ENCODE measurements around the gene FLOT1. TPM values are rescaled to one million over a fixed set of nuclear protein-coding genes. Genes with fewer than 3 reads are reported as not detected.
A peak's percentile ranks its signal among the peaks of the same experiment; 100 is the strongest.

FLOT1 gene
- total and polyA plus RNA-seq, 2 donors (not counting 3 experiments of a cell fraction or from before 2014, with no cell fraction given): 141 to 154 TPM

DNA sequence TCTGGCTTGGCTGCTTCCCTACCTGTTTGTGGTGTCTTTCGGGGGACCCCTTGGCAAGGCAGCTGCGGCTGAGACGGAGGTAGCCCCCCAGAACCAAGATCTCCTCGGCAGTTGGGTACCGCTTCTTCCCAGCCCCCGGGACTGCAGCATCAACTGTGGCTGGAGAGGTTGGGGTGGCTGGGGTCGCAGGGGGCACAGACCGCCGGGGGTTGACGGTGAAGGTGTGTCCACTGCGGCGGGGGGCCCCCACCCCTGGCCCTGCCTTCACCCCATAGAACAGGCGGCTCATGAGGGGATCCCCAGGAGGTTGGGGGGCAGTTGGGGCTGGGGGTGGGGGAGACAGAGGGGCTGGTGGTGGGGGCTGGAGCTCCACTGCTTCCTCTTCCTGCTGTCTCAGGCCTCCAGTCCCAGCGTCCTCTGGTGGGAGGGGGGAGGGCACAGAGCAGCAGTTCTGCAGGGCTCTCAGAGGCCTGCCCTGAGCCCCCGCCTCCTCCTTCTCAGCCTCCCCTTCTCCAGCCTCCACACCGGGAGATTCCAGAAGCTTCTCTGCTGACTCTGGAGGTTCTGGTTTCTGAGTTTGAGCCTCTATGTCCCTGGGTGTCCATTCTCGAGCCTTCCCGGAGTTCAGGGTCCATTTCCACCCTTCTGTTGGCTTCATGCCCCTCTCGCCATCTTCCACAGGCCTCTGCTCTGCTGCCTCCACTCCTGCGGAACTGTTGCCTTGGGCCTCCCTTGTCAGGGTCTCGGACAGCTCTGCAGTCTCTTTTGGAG is 57.9 kb downstream of the FLOT1 start:
- Histone ChIP-seq H2AFZ (ENCODE audit: low read depth, low read length) (no peak overlapping the region), H3K9me1 (replicated peaks; ENCODE audit: control insufficient read depth, extremely low read depth, insufficient read depth, low read length) (no peaks in the 10 kb centered on the region), H3K27me3 (ENCODE audit: control insufficient read depth in 2 of 2, insufficient read depth in 2 of 2, low read length in 2 of 2) (no peaks in the 10 kb centered on the region), H3K4me1 (ENCODE audit: control insufficient read depth, extremely low read depth, insufficient read depth, low read length) (peaks cover 41% of the 10 kb centered on the region), H3K9ac (replicated peaks; ENCODE audit: extremely low read depth, insufficient read depth, low read length) (peak overlapping the region; percentile 91), H4K20me1 (replicated peaks; ENCODE audit: control insufficient read depth, extremely low read depth, insufficient read depth, low read length) (no peaks in the 10 kb centered on the region), H3K9me3 (replicated peaks; ENCODE audit: control insufficient read depth, insufficient read depth, low read length) (no peaks in the 10 kb centered on the region), H3K27ac (ENCODE audit: insufficient read depth, low read depth, low read length) (peak overlapping the region; percentile 68), H3K36me3 (ENCODE audit: control insufficient read depth in 2 of 2, extremely low read depth in 1 of 2, insufficient read depth in 2 of 2, low read length in 2 of 2) (no peaks in the 10 kb centered on the region), H3K4me3 (replicated peaks in 1 of 3; ENCODE audit: insufficient read depth in 1 of 3, low read depth in 1 of 3, low read length in 3 of 3) (peak overlapping the region; percentile 81 to 93 (median 92)), H3K4me2 (ENCODE audit: insufficient read depth, low read length) (peak overlapping the region; percentile 80), H3K79me2 (ENCODE audit: control insufficient read depth, insufficient read depth, low read length) (peaks cover 89% of the 10 kb centered on the region)
- intact Hi-C loops (cut with micrococcal nuclease) (no loop called here), dilution Hi-C loops (cut with MboI; ENCODE audit: extremely low pct_ligation_motif_present, low sequenced_read_pairs) (no loop called here)
- DNase-seq (ENCODE audit: low read depth, low spot score): peak; percentile 35
- TF ChIP-seq POLR2AphosphoS5 (IDR thresholded peaks at IDR 0.05; ENCODE audit: insufficient read depth, low read depth, low read length) (peak; percentile 46), POLR2A (IDR thresholded peaks at IDR 0.05; ENCODE audit: low read depth, low read length) (peak; percentile 60)
- TF ChIP-seq, protein P1, sequence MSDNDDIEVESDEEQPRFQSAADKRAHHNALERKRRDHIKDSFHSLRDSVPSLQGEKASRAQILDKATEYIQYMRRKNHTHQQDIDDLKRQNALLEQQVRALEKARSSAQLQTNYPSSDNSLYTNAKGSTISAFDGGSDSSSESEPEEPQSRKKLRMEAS (IDR thresholded peaks at IDR 0.05; ENCODE audit: insufficient read depth, insufficient read length): no peak
- BruUV-seq (replicated peaks): no TSS peak
- ChIA-PET CTCF (interaction anchor here (1.0 to 5.2 kb wide), 8 partner anchors 11 to 46 kb away, joined by 3 to 25 read pairs (median 4); partner anchors contain the start of gene DHX16), POLR2A (interaction anchor here (0.7 to 1.8 kb wide), 2 partner anchors 33 to 37 kb away, joined by 3 to 6 read pairs; partner anchors contain the start of gene MDC1)
- peak; percentile 85 for FAIRE-seq

DNA sequence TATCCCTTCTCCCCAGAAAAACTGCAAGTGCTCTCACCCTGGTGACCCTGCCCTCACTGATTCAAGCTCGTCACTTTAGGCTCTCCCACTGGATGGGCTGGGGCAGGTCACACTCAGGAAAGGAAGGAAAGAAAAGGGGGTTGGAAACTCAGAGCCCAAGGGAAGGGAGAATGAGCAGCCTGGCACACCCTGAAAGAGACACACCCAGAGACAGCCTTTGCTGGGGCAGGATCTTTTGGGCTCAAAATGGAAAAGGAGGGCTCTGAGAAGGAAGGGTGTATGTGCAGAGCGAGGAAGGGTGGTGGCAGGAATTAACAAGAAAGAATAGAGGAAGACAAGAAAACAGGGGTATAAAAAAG is 58.5 kb downstream of the FLOT1 start:
- no peaks in the 10 kb centered on the region for H3K36me3 ChIP-seq (ENCODE audit: control insufficient read depth in 2 of 2, extremely low read depth in 1 of 2, insufficient read depth in 2 of 2, low read length in 2 of 2)
- dilution Hi-C loops (cut with MboI; ENCODE audit: extremely low pct_ligation_motif_present, low sequenced_read_pairs) (no loop called here), intact Hi-C loops (cut with micrococcal nuclease) (loop anchor here (2.0 kb wide), 1 partner anchor 403 kb away; no protein-coding TSS in a partner anchor)
- no peaks in the 10 kb centered on the region for H3K9me1 ChIP-seq (replicated peaks; ENCODE audit: control insufficient read depth, extremely low read depth, insufficient read depth, low read length)
- BruUV-seq (replicated peaks): no TSS peak
- TF ChIP-seq EZH2 (IDR thresholded peaks at IDR 0.05; ENCODE audit: borderline replicate concordance, low read depth, low read length, severe bottlenecking) (no peak), JUN (IDR thresholded peaks at IDR 0.05; ENCODE audit: borderline replicate concordance, insufficient read depth, insufficient read length, low read depth) (no peak), GATA2 (IDR thresholded peaks at IDR 0.05; ENCODE audit: insufficient read depth, insufficient read length, low read depth, low read length) (no peak), MYC (IDR thresholded peaks at IDR 0.05; ENCODE audit: low read depth, low read length) (no peak), POLR2AphosphoS5 (IDR thresholded peaks at IDR 0.05; ENCODE audit: insufficient read depth, low read depth, low read length) (no peak), POLR2A (IDR thresholded peaks at IDR 0.05; ENCODE audit: low read depth, low read length) (no peak), FOS (IDR thresholded peaks at IDR 0.05; ENCODE audit: borderline replicate concordance, insufficient read depth, low read length) (no peak)
- TF ChIP-seq, protein P2, sequence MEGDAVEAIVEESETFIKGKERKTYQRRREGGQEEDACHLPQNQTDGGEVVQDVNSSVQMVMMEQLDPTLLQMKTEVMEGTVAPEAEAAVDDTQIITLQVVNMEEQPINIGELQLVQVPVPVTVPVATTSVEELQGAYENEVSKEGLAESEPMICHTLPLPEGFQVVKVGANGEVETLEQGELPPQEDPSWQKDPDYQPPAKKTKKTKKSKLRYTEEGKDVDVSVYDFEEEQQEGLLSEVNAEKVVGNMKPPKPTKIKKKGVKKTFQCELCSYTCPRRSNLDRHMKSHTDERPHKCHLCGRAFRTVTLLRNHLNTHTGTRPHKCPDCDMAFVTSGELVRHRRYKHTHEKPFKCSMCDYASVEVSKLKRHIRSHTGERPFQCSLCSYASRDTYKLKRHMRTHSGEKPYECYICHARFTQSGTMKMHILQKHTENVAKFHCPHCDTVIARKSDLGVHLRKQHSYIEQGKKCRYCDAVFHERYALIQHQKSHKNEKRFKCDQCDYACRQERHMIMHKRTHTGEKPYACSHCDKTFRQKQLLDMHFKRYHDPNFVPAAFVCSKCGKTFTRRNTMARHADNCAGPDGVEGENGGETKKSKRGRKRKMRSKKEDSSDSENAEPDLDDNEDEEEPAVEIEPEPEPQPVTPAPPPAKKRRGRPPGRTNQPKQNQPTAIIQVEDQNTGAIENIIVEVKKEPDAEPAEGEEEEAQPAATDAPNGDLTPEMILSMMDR (IDR thresholded peaks at IDR 0.05; ENCODE audit: extremely low read depth in 1 of 2, insufficient read depth in 1 of 2, low read depth in 1 of 2, low read length in 2 of 2): no peak
- TF ChIP-seq, protein P1 (IDR thresholded peaks at IDR 0.05; ENCODE audit: insufficient read depth, insufficient read length): no peak
- peaks cover 44% of the 10 kb centered on the region for H3K4me1 ChIP-seq (ENCODE audit: control insufficient read depth, extremely low read depth, insufficient read depth, low read length)
- H3K79me2 ChIP-seq (ENCODE audit: control insufficient read depth, insufficient read depth, low read length): peaks cover 90% of the 10 kb centered on the region
- H2AFZ ChIP-seq (ENCODE audit: low read depth, low read length): no peak overlapping the region
- H3K9me3 ChIP-seq (replicated peaks; ENCODE audit: control insufficient read depth, insufficient read depth, low read length): no peaks in the 10 kb centered on the region
- peak overlapping the region; percentile 69 for H3K4me2 ChIP-seq (ENCODE audit: insufficient read depth, low read length)
- ChIA-PET POLR2A (interaction anchor here (0.7 to 3.5 kb wide), 2 partner anchors 34 to 37 kb away, joined by 3 to 18 read pairs; partner anchors contain the start of gene MDC1), CTCF (interaction anchor here (1.1 to 5.9 kb wide), 5 partner anchors 10 to 47 kb away, joined by 4 to 296 read pairs (median 12); partner anchors contain the start of genes DHX16 and TUBB)
- no peaks in the 10 kb centered on the region for H3K27me3 ChIP-seq (ENCODE audit: control insufficient read depth in 2 of 2, insufficient read depth in 2 of 2, low read length in 2 of 2)
- peak overlapping the region; percentile 81 to 93 (median 87) for H3K4me3 ChIP-seq (replicated peaks in 1 of 3; ENCODE audit: insufficient read depth in 1 of 3, low read depth in 1 of 3, low read length in 3 of 3)
- DNase-seq (ENCODE audit: low read depth, low spot score) (peak; percentile 20), FAIRE-seq (peak; percentile 44)
- H4K20me1 ChIP-seq (replicated peaks; ENCODE audit: control insufficient read depth, extremely low read depth, insufficient read depth, low read length): no peaks in the 10 kb centered on the region
- peak overlapping the region; percentile 47 for H3K27ac ChIP-seq (ENCODE audit: insufficient read depth, low read depth, low read length)
- H3K9ac ChIP-seq (replicated peaks; ENCODE audit: extremely low read depth, insufficient read depth, low read length): peak overlapping the region; percentile 91
